Gastrocnemius medialis (tissue), 4 donors: ENCODE results near the gene OPRM1. TPM values are rescaled to one million over a fixed set of nuclear protein-coding genes. Genes with fewer than 3 reads are reported as not detected.
"Not testable (repeated sequence)": the region's sequence is repeated elsewhere in the genome, so short reads cannot be mapped to it uniquely, and the experiment has no call there.

Experiments used
- ATAC-seq, 2 donors: fragments of 150-250 bp; one replicate each; pipeline ENCODE4 v1.9.1; 2016
- DNase-seq, 2 donors: peaks; one replicate each; pipeline ENCODE4 v3.0.0-alpha.2; 2019
- H3K27ac ChIP-seq, 4 donors: fragments of 200-600 bp; sonication (generic); 1 replicate in 1 of 4; 2 replicates in 3 of 4; pipeline ENCODE4 v1.5.1; 2016 to 2018; ENCODE audit warnings: mild to moderate bottlenecking in 2 of 4, moderate library complexity in 1 of 4
- H3K27me3 ChIP-seq, 3 donors: fragments of 200-600 bp; sonication (generic) in 2 of 3; 1 replicate in 1 of 3; 2 replicates in 2 of 3; pipeline versions ENCODE4 v1.5.1 to v1.6.0; 2016 to 2019; ENCODE audit warnings: mild to moderate bottlenecking in 1 of 3, moderate library complexity in 1 of 3
- H3K36me3 ChIP-seq, 2 donors: fragments of 200-600 bp; sonication (generic) in 1 of 2; one replicate each; pipeline ENCODE4 v1.5.1; 2017 to 2018
- H3K4me1 ChIP-seq, 2 donors: fragments of 200-600 bp; sonication (generic) in 1 of 2; one replicate each; pipeline ENCODE4 v1.5.1; 2016 to 2017; ENCODE audit warnings: mild to moderate bottlenecking in 2 of 2
- H3K4me3 ChIP-seq, 4 donors: fragments of 200-600 bp; sonication (generic) in 3 of 4; 1 replicate in 1 of 4; 2 replicates in 3 of 4; pipeline ENCODE4 v1.5.1; 2016 to 2019; ENCODE audit warnings: mild to moderate bottlenecking in 2 of 4
- H3K9me3 ChIP-seq, 3 donors: fragments of 200-600 bp; sonication (generic) in 2 of 3; 1 replicate in 1 of 3; 2 replicates in 2 of 3; pipeline ENCODE4 v1.5.1; 2016 to 2019
- CTCF ChIP-seq, 5 experiments: fragments of 450-650 bp in 3 of 5; fragments of 200-600 bp in 2 of 5; sonication (generic) in 2 of 5; IDR thresholded peaks in 4 of 5; conservative IDR thresholded peaks in 1 of 5; 1 replicate in 4 of 5; 2 replicates in 1 of 5; pipeline ENCODE4 v1.5.1; 2016 to 2019; ENCODE audit warnings: antibody characterized with exemption in 5 of 5, mild to moderate bottlenecking in 3 of 5, moderate library complexity in 3 of 5
- POLR2A ChIP-seq, 2 donors: fragments of 450-650 bp; IDR thresholded peaks; one replicate each; pipeline ENCODE4 v1.6.1; 2017; ENCODE audit warnings: antibody characterized with exemption in 2 of 2, mild to moderate bottlenecking in 2 of 2, moderate library complexity in 2 of 2
- in situ Hi-C, 4 donors: fragments of 200-750 bp; cut with MboI; loops; one replicate each; pipeline versions ENCODE4 v1.15.0 to v1.8.0; 2017; ENCODE audit warnings: low sequenced_read_pairs in 4 of 4
- intact Hi-C: fragments of 100-400 bp; cut with DNase I; formaldehyde crosslinking; loops from one replicate; pipeline ENCODE4 v1.15.1; 2023; ENCODE audit warnings: low total_unique reads
- total RNA-seq, 4 donors: library from RNA; depleted of rRNA; stranded (reverse); fragments of >200 nt; gene quantifications; one replicate each; pipeline versions ENCODE4 v1.1.0 to v1.2.3, GENCODE V29; 2016

Gene OPRM1
- total RNA-seq, 4 donors from 2014 or later, result not detected

GRCh38 chr6:154071711-154072110, 32.7 kb downstream of the OPRM1 start:
- no peaks in the 10 kb centered on the region for H3K27me3 ChIP-seq
- no peak overlapping the region for H3K27ac ChIP-seq
- in situ Hi-C loops (no loop called here), intact Hi-C loops (no loop called here)
- no peaks in the 10 kb centered on the region for H3K36me3 ChIP-seq
- DNase-seq (no peak), ATAC-seq (no peak)
- H3K4me1 ChIP-seq, result no peaks in the 10 kb centered on the region
- TF ChIP-seq POLR2A (IDR thresholded peaks at IDR 0.05), result no peak
- no peaks in the 10 kb centered on the region for H3K9me3 ChIP-seq
- H3K4me3 ChIP-seq, result no peak overlapping the region

- intact Hi-C loops, ATAC-seq, in situ Hi-C loops, H3K27ac ChIP-seq, H3K36me3 ChIP-seq, H3K9me3 ChIP-seq, H3K4me1 ChIP-seq, H3K27me3 ChIP-seq, H3K4me3 ChIP-seq, DNase-seq: not testable (repeated sequence)
These were observed 39.6 kb downstream of the OPRM1 start for GRCh38 chr6:154078596-154078995.

GRCh38 chr6:154080461-154081189, 41.6 kb downstream of the OPRM1 start:
- no peaks in the 10 kb centered on the region for H3K4me1 ChIP-seq
- in situ Hi-C loops, result no loop called here
- H3K27me3 ChIP-seq, result no peaks in the 10 kb centered on the region
- no peak for ATAC-seq
- TF ChIP-seq CTCF (IDR thresholded peaks at IDR 0.05 in 4 of 5, conservative IDR thresholded peaks at IDR 0.05 in 1 of 5), result no peak
- TF ChIP-seq POLR2A (IDR thresholded peaks at IDR 0.05), result no peak
- no peak overlapping the region for H3K27ac ChIP-seq
- DNase-seq, result no peak
- H3K9me3 ChIP-seq, result no peaks in the 10 kb centered on the region
- H3K4me3 ChIP-seq, result no peak overlapping the region
- H3K36me3 ChIP-seq, result no peaks in the 10 kb centered on the region
- intact Hi-C loops, result no loop called here

- ATAC-seq, result no peak
- in situ Hi-C loops, result no loop called here
- Histone ChIP-seq H3K27me3 (no peaks in the 10 kb centered on the region), H3K27ac (no peak overlapping the region), H3K9me3 (no peaks in the 10 kb centered on the region), H3K4me1 (no peaks in the 10 kb centered on the region), H3K36me3 (no peaks in the 10 kb centered on the region), H3K4me3 (no peak overlapping the region)
- intact Hi-C loops, result no loop called here
- TF ChIP-seq CTCF (IDR thresholded peaks at IDR 0.05 in 4 of 5, conservative IDR thresholded peaks at IDR 0.05 in 1 of 5) (no peak), POLR2A (IDR thresholded peaks at IDR 0.05) (no peak)
- no peak for DNase-seq
These were observed 47.5 kb downstream of the OPRM1 start for GRCh38 chr6:154086510-154086909.

GRCh38 chr6:154092326-154092962, 53.4 kb downstream of the OPRM1 start:
- intact Hi-C loops, result no loop called here
- no peaks in the 10 kb centered on the region for H3K9me3 ChIP-seq
- H3K27me3 ChIP-seq, result no peaks in the 10 kb centered on the region
- no peak overlapping the region for H3K4me3 ChIP-seq
- DNase-seq, result no peak
- ATAC-seq, result no peak
- H3K4me1 ChIP-seq, result no peaks in the 10 kb centered on the region
- no peak overlapping the region for H3K27ac ChIP-seq
- no peaks in the 10 kb centered on the region for H3K36me3 ChIP-seq
- TF ChIP-seq POLR2A (IDR thresholded peaks at IDR 0.05), result no peak
- no peak for TF ChIP-seq CTCF (IDR thresholded peaks at IDR 0.05 in 4 of 5, conservative IDR thresholded peaks at IDR 0.05 in 1 of 5)
- in situ Hi-C loops, result no loop called here
